Mucosa of rectum (tissue), 2 donors: ENCODE measurements around the gene BORCS5.

Experiments used
- H3K27ac ChIP-seq, 2 donors: one replicate each; pipeline ENCODE4 v1.7.0; 2013; ENCODE audit warnings: inconsistent platforms in 2 of 2, low read depth in 2 of 2, low read length in 2 of 2
- H3K27me3 ChIP-seq, 2 donors: one replicate each; pipeline ENCODE4 v1.7.0; 2013; ENCODE audit warnings: low read length in 2 of 2; ENCODE audit not compliant: control insufficient read depth in 2 of 2, insufficient read depth in 2 of 2
- H3K36me3 ChIP-seq, 2 donors: one replicate each; pipeline ENCODE4 v1.7.0; 2013; ENCODE audit warnings: low read length in 2 of 2; ENCODE audit not compliant: control insufficient read depth in 2 of 2, insufficient read depth in 2 of 2
- H3K4me1 ChIP-seq, 2 donors: one replicate each; pipeline ENCODE4 v1.7.0; 2013; ENCODE audit warnings: low read length in 2 of 2, mild to moderate bottlenecking in 1 of 2; ENCODE audit not compliant: control insufficient read depth in 2 of 2, insufficient read depth in 2 of 2
- H3K4me3 ChIP-seq, 2 donors: one replicate each; pipeline ENCODE4 v1.7.0; 2013; ENCODE audit warnings: low read length in 2 of 2
- H3K9ac ChIP-seq, 2 donors: one replicate each; pipeline ENCODE4 v1.7.0; 2013; ENCODE audit warnings: low read length in 2 of 2, low read depth in 1 of 2, mild to moderate bottlenecking in 1 of 2
- H3K9me3 ChIP-seq, 2 donors: one replicate each; pipeline ENCODE4 v1.7.0; 2013; ENCODE audit warnings: low read length in 2 of 2; ENCODE audit not compliant: control insufficient read depth in 2 of 2
- donor health status: healthy.
- donor health status: Normal muscosa, but diverticular disease.

Gene BORCS5

GRCh38 chr12:12453635-12454034, 96.8 kb downstream of the BORCS5 start:
- Histone ChIP-seq H3K9me3 (no peaks in the 10 kb centered on the region), H3K9ac (no peak overlapping the region), H3K4me1 (peaks cover 3 to 11% of the 10 kb centered on the region in 2 donors), H3K36me3 (no peaks in the 10 kb centered on the region), H3K4me3 (no peak overlapping the region), H3K27me3 (no peaks in the 10 kb centered on the region), H3K27ac (no peak overlapping the region)

DNA sequence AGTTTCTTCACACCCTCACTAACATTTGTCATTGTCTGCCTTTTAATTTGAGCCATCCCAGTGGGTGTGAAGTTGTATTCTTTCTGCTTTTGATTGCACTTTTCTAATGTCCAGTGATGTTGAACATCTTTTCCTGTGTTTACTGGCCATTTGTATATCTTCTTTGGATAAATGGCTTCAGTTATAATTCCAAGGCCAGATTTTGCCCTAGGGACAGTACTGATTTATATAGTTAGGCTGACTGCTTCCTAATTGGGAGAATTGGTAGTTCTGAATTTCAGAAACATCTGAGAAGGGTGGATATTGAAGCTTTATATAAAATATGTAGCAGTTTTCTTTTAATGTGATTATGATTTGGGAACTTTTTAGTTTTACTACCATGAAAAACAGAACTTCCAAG, 97.4 kb downstream of the BORCS5 start:
- Histone ChIP-seq H3K9me3 (no peaks in the 10 kb centered on the region), H3K9ac (no peak overlapping the region), H3K27ac (no peak overlapping the region), H3K27me3 (no peaks in the 10 kb centered on the region), H3K36me3 (no peaks in the 10 kb centered on the region), H3K4me1 (peaks cover 3 to 11% of the 10 kb centered on the region in 2 donors), H3K4me3 (no peak overlapping the region)

GRCh38 chr12:12456637-12457036, 99.8 kb downstream of the BORCS5 start:
- no peak overlapping the region for H3K9ac ChIP-seq
- no peak overlapping the region for H3K4me3 ChIP-seq
- no peaks in the 10 kb centered on the region for H3K9me3 ChIP-seq
- H3K27me3 ChIP-seq = no peaks in the 10 kb centered on the region
- H3K4me1 ChIP-seq = peaks cover 0 to 5% of the 10 kb centered on the region in 2 donors
- H3K27ac ChIP-seq = no peak overlapping the region
- no peaks in the 10 kb centered on the region for H3K36me3 ChIP-seq

GRCh38 chr12:12460935-12461922, 104.4 kb downstream of the BORCS5 start:
- no peak overlapping the region for H3K4me3 ChIP-seq
- no peaks in the 10 kb centered on the region for H3K27me3 ChIP-seq
- no peak overlapping the region for H3K9ac ChIP-seq
- peaks cover 0 to 1% of the 10 kb centered on the region in 2 donors for H3K36me3 ChIP-seq
- H3K9me3 ChIP-seq = no peaks in the 10 kb centered on the region
- H3K4me1 ChIP-seq = no peaks in the 10 kb centered on the region
- H3K27ac ChIP-seq = no peak overlapping the region

GRCh38 chr12:12461923-12462315, 105.0 kb downstream of the BORCS5 start:
- Histone ChIP-seq H3K9ac (no peak overlapping the region), H3K9me3 (no peaks in the 10 kb centered on the region), H3K4me1 (no peaks in the 10 kb centered on the region), H3K4me3 (no peak overlapping the region), H3K36me3 (peaks cover 2 to 4% of the 10 kb centered on the region in 2 donors), H3K27ac (no peak overlapping the region), H3K27me3 (no peaks in the 10 kb centered on the region)

DNA sequence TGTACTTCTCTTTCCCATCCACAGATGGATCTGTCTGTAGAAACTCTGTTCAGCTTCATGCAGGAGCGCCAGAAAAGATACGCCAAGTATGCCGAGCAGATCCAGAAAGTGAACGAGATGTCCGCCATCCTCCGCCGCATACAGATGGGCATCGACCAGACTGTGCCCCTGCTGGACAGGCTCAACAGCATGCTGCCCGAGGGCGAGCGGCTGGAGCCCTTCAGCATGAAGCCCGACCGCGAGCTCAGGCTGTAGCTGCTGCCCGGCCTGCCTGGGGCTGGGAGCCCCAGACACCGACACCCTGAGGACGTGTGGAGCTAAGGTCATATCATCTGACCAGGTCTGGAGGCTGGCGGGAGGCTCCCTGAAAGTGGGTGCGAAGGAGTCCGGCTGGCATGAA, 108.6 kb downstream of the BORCS5 start:
- Histone ChIP-seq H3K4me1 (no peaks in the 10 kb centered on the region), H3K9ac (no peak overlapping the region), H3K9me3 (no peaks in the 10 kb centered on the region), H3K4me3 (no peak overlapping the region), H3K27ac (peak overlapping the region in 1 of 2 donors; percentile 39), H3K27me3 (no peaks in the 10 kb centered on the region), H3K36me3 (peaks cover 2 to 9% of the 10 kb centered on the region in 2 donors)

DNA sequence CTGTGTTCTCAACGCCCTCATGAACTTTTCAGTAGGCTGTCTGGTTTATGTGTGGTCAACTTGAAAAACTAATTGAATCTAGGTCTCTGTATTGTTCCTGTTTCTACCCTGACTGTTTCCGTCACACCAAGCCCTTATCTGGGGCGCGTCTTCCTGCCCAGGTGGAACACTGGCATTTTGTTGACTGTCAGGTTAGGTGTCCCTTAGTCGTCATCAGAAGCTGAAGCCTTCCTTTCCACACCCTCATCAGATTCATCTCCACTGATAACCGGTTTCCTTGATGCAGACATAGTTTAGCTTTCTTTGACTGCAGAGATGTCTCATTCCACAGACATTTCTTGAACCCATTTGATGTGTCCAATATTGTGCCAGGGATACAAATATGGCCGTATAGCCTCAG, 109.3 kb downstream of the BORCS5 start:
- H3K36me3 ChIP-seq = peaks cover 2 to 9% of the 10 kb centered on the region in 2 donors
- no peaks in the 10 kb centered on the region for H3K27me3 ChIP-seq
- no peak overlapping the region for H3K9ac ChIP-seq
- no peaks in the 10 kb centered on the region for H3K4me1 ChIP-seq
- H3K27ac ChIP-seq = peak overlapping the region; percentile 39 to 61
- H3K9me3 ChIP-seq = no peaks in the 10 kb centered on the region
- no peak overlapping the region for H3K4me3 ChIP-seq

DNA sequence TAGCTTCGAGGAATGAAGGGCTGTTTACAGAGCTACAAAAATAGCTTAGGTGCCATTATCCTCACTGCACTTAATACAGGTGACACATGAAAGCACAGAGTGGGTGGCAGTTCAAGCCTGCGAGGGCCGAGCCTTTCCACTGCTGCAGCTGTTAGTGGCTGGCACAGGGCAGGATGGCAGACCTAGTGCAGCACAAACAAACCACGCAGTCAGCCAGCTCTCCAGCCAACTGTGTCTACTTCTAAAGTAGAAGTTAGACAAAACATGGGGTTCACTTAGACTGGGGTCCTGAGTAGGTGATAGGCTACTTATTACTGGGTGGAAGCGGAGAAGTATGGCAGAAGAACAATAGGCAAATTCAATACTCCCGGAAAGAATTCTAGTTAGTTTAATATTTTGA, 110.4 kb downstream of the BORCS5 start:
- Histone ChIP-seq H3K4me1 (no peaks in the 10 kb centered on the region), H3K4me3 (no peak overlapping the region), H3K9ac (no peak overlapping the region), H3K27me3 (no peaks in the 10 kb centered on the region), H3K36me3 (peaks cover 2 to 9% of the 10 kb centered on the region in 2 donors), H3K27ac (peak overlapping the region in 1 of 2 donors; percentile 43), H3K9me3 (no peaks in the 10 kb centered on the region)

GRCh38 chr12:12467688-12468261, 110.9 kb downstream of the BORCS5 start:
- H3K9ac ChIP-seq = peak overlapping the region in 1 of 2 donors; percentile 5
- peak overlapping the region in 1 of 2 donors; percentile 43 for H3K27ac ChIP-seq
- H3K9me3 ChIP-seq = no peaks in the 10 kb centered on the region
- H3K4me1 ChIP-seq = no peaks in the 10 kb centered on the region
- H3K36me3 ChIP-seq = peaks cover 2 to 9% of the 10 kb centered on the region in 2 donors
- no peak overlapping the region for H3K4me3 ChIP-seq
- no peaks in the 10 kb centered on the region for H3K27me3 ChIP-seq

DNA sequence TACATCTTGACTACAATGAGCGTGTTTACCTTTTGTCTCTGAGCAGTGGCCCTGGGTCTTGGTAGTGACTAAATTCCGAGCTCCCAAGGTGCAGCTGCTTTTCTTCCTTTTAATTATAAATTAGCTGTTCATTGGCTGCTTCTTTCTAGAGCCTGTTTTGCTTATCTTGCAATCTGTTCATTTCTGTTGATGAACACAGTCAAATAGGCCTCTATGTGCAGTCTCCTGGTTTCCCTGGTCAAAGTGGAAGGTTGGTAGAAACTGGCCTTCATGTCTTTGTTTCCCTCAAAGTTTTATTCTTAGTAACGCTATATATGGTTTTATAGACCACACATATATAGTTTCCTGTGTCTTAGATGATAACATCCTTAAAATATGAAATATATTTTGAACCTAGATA, 111.7 kb downstream of the BORCS5 start:
- Histone ChIP-seq H3K4me3 (no peak overlapping the region), H3K9me3 (no peaks in the 10 kb centered on the region), H3K9ac (no peak overlapping the region), H3K4me1 (no peaks in the 10 kb centered on the region), H3K36me3 (peaks cover 2 to 9% of the 10 kb centered on the region in 2 donors), H3K27ac (no peak overlapping the region), H3K27me3 (no peaks in the 10 kb centered on the region)
